Common myeloid progenitor, CD34-positive (primary cell): ENCODE results near the gene SATB2.

ENCODE experiments used
- CTCF ChIA-PET: fragments of 350-600 bp; sonication (Branson Sonifier 250); formaldehyde crosslinking; loops from one replicate; lab custom pipeline; 2021; ENCODE audit warnings: antibody characterized with exemption; lab: Charles Lee
- POLR2A ChIA-PET: fragments of 350-600 bp; sonication (Branson Sonifier 250); formaldehyde crosslinking; loops from one replicate; lab custom pipeline; 2021; ENCODE audit warnings: antibody characterized with exemption; lab: Charles Lee
- DNase-seq, 3 donors: peaks; one replicate each; pipeline versions ENCODE4 v3.0.0 to v3.0.0-alpha.2; 2013
- H3K27ac ChIP-seq, 2 experiments: 1 replicate in 1 of 2; 2 replicates in 1 of 2; pipeline ENCODE4 v1.7.0; 2013; ENCODE audit warnings: inconsistent platforms in 2 of 2, low read length in 2 of 2, mild to moderate bottlenecking in 2 of 2, low read depth in 1 of 2, moderate library complexity in 1 of 2; ENCODE audit not compliant: severe bottlenecking in 2 of 2, insufficient read depth in 1 of 2, poor library complexity in 1 of 2
- H3K27me3 ChIP-seq, 5 experiments: replicated peaks in 2 of 5; 1 replicate in 3 of 5; 2 replicates in 2 of 5; pipeline versions ENCODE4 v1.6.1 to v1.7.0; 2013; ENCODE audit warnings: low read length in 4 of 5, mild to moderate bottlenecking in 2 of 5, moderate library complexity in 2 of 5, inconsistent platforms in 1 of 5; ENCODE audit not compliant: insufficient read depth in 5 of 5, control insufficient read depth in 4 of 5
- H3K36me3 ChIP-seq, 4 experiments: 1 replicate in 2 of 4; 2 replicates in 2 of 4; pipeline versions ENCODE4 v1.6.1 to v1.7.0; 2013; ENCODE audit warnings: low read length in 3 of 4, control low read depth in 1 of 4, mild to moderate bottlenecking in 1 of 4; ENCODE audit not compliant: control insufficient read depth in 4 of 4, insufficient read depth in 4 of 4
- H3K4me1 ChIP-seq, 4 experiments: 1 replicate in 3 of 4; 2 replicates in 1 of 4; pipeline versions ENCODE4 v1.6.1 to v1.7.1; 2013; ENCODE audit warnings: low read length in 3 of 4, mild to moderate bottlenecking in 3 of 4, control low read depth in 1 of 4, inconsistent platforms in 1 of 4, moderate library complexity in 1 of 4; ENCODE audit not compliant: control insufficient read depth in 4 of 4, insufficient read depth in 4 of 4; ENCODE audit errors: control extremely low read depth in 1 of 4
- H3K4me3 ChIP-seq, 7 experiments: 1 replicate in 4 of 7; 2 replicates in 3 of 7; pipeline versions ENCODE4 v1.5.1 to v1.7.0; 2013; ENCODE audit warnings: mild to moderate bottlenecking in 7 of 7, low read length in 6 of 7, moderate library complexity in 6 of 7, inconsistent platforms in 2 of 7, low read depth in 2 of 7, control low read depth in 1 of 7; ENCODE audit not compliant: insufficient read depth in 4 of 7, control insufficient read depth in 1 of 7; ENCODE audit errors: extremely low read depth in 1 of 7
- H3K9me3 ChIP-seq, 5 experiments: 1 replicate in 4 of 5; 2 replicates in 1 of 5; pipeline versions ENCODE4 v1.6.1 to v1.7.1; 2013; ENCODE audit warnings: low read length in 4 of 5, mild to moderate bottlenecking in 2 of 5, inconsistent platforms in 1 of 5, low read depth in 1 of 5, moderate library complexity in 1 of 5; ENCODE audit not compliant: control insufficient read depth in 4 of 5, insufficient read depth in 2 of 5; ENCODE audit errors: control extremely low read depth in 1 of 5
- WGBS: methylation state at CpG from one replicate; pipeline ENCODE4 v1.1.5; 2013; ENCODE audit not compliant: insufficient coverage; 5-methylcytosine and 5-hydroxymethylcytosine counted together

Gene SATB2

GRCh38 chr2:199317646-199318045 lies 140.1 kb downstream of the SATB2 start:
- no peak for DNase-seq
- no peaks in the 10 kb centered on the region for H3K36me3 ChIP-seq
- CTCF ChIA-PET = no interaction called here
- no peaks in the 10 kb centered on the region for H3K4me1 ChIP-seq
- H3K9me3 ChIP-seq = no peaks in the 10 kb centered on the region
- H3K27ac ChIP-seq = no peak overlapping the region
- H3K4me3 ChIP-seq = no peak overlapping the region
- POLR2A ChIA-PET = no interaction called here
- 100% methylated on average over 1 of the region's 5 CpGs for WGBS
- H3K27me3 ChIP-seq = peaks cover 0 to 3% (median 0%) of the 10 kb centered on the region in 5 experiments

DNA sequence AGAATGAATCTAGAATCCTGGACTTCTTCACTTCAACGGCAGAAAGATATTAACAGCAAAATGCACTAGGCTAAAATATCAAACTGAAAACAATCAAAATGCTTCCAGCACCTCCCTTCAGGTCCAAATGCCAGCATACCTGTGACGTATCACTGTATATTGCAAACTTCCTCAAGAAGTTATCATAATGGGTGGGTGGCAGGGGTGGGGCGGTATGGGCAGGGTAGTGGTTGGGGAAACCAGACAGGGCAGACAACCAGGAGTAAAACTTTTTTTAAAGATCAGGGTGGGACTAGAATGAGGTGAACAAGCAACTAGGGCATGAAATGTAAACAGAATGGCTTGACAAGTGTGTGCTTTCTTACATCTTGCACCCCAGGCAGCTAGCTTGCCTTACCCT lies 140.9 kb downstream of the SATB2 start:
- H3K4me3 ChIP-seq = no peak overlapping the region
- no peak for DNase-seq

GRCh38 chr2:199315299-199316179 lies 142.2 kb downstream of the SATB2 start:
- H3K27ac ChIP-seq = no peak overlapping the region
- WGBS = no CpG with 5 or more reads among the region's 1 CpG
- no peaks in the 10 kb centered on the region for H3K36me3 ChIP-seq
- H3K27me3 ChIP-seq = peaks cover 0 to 3% (median 0%) of the 10 kb centered on the region in 5 experiments
- ChIA-PET CTCF (interaction anchor here (1.6 kb wide), 1 partner anchor 9 kb away, joined by 5 read pairs; no protein-coding TSS in a partner anchor), POLR2A (no interaction called here)
- H3K4me3 ChIP-seq = no peak overlapping the region
- H3K9me3 ChIP-seq = no peaks in the 10 kb centered on the region
- H3K4me1 ChIP-seq = no peaks in the 10 kb centered on the region
- DNase-seq = peak in 2 of 3 donors; percentile 8 to 20

More for the DNA sequence above, 140.9 kb downstream of the SATB2 start:
- H3K36me3 ChIP-seq = no peaks in the 10 kb centered on the region
- H3K27ac ChIP-seq = no peak overlapping the region
- peaks cover 0 to 3% (median 0%) of the 10 kb centered on the region in 5 experiments for H3K27me3 ChIP-seq
- ChIA-PET POLR2A (no interaction called here), CTCF (no interaction called here)
- WGBS = 100% methylated on average over 2 of the region's 3 CpGs
- no peaks in the 10 kb centered on the region for H3K4me1 ChIP-seq
- H3K9me3 ChIP-seq = no peaks in the 10 kb centered on the region

DNA sequence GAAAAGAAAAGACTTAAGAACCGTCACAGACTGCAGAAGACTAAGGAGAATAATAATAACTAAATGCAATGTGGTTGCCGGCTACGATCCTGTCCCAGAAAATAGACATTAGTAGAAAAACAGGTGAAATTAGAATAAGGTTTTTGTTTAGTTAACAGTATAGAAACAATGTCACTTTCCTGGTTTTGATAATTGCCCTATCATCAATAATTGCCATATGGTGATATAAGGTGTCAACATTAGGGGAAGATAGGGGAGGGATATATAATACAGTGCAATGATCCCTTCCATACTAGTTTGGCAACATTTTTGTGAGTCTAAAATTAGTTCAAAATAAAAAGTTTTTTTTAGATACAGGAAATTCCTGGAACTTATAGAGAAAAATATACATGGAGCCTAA lies 144.8 kb downstream of the SATB2 start:
- CTCF ChIA-PET = no interaction called here
- no peaks in the 10 kb centered on the region for H3K27me3 ChIP-seq
- WGBS = no CpG with 5 or more reads among the region's 3 CpGs

DNA sequence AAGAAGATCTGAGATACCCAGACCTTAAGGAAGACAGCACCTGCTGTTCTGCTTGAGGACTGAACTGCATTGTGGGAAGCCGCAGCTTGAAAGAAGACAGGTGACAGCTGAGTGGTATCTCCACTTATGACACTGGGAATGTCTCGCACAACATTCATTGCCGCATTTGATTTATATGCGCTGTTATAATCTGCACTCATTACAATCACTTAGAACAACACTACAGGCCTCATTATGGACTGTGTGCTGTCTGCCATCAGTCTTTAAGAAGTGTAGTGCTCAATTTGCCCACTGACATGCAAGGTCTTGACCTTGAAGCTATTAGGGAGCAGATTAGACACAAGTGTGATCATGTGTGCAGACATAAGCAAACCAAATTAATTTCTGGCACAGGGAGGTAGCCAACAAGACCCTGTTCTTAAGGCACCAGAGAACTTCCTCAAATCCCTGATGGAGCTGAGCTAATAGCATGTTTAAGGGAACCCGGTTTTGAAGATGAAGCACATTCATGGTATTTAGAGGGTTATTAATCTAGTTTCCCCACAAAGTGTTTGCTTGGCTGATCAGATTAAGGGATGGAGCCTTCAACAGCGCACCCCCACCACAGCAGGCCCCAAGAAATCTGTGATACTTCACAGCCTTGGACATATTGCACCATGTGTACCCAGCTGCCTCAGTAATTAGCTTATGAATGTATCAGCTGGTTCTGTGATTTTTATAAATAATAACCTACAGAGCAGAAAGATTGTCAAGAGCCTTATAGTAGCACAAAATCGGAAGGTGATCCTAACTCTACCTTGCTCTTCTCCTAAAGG lies 146.8 kb downstream of the SATB2 start:
- ChIA-PET CTCF (no interaction called here), POLR2A (no interaction called here)
- Histone ChIP-seq H3K4me1 (no peaks in the 10 kb centered on the region), H3K27ac (no peak overlapping the region), H3K4me3 (no peak overlapping the region), H3K9me3 (no peaks in the 10 kb centered on the region), H3K36me3 (no peaks in the 10 kb centered on the region), H3K27me3 (no peaks in the 10 kb centered on the region)
- no peak for DNase-seq
- 100% methylated on average over 5 of the region's 7 CpGs for WGBS

More for the DNA sequence above, 144.8 kb downstream of the SATB2 start:
- DNase-seq = no peak
- H3K36me3 ChIP-seq = no peaks in the 10 kb centered on the region
- POLR2A ChIA-PET = no interaction called here
- H3K4me1 ChIP-seq = no peaks in the 10 kb centered on the region
- H3K9me3 ChIP-seq = no peaks in the 10 kb centered on the region
- no peak overlapping the region for H3K4me3 ChIP-seq
- no peak overlapping the region for H3K27ac ChIP-seq

DNA sequence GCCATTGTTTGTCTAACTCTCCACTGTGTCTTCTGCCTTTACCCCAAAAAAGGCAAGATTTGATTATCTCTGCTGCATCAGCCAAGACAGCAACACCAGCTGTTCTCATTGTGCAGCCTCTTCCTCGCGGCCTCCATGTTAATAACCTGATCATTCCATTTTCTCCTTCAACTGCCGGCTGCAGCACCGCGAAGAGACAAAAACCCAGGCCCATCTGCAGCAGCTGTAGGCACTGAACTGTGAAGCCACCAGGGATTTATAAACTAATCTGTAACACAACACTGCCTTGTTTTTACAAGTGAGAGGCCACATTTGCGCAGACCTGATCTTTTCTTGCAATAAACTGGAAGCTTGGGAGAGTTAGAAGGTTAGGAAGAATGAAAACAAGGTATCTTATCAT lies 147.8 kb downstream of the SATB2 start:
- ChIA-PET POLR2A (no interaction called here), CTCF (no interaction called here)
- Histone ChIP-seq H3K4me1 (no peaks in the 10 kb centered on the region), H3K27ac (no peak overlapping the region), H3K36me3 (no peaks in the 10 kb centered on the region), H3K9me3 (no peaks in the 10 kb centered on the region), H3K4me3 (no peak overlapping the region), H3K27me3 (no peaks in the 10 kb centered on the region)
- 97% methylated on average over 5 of the region's 6 CpGs for WGBS
- no peak for DNase-seq

DNA sequence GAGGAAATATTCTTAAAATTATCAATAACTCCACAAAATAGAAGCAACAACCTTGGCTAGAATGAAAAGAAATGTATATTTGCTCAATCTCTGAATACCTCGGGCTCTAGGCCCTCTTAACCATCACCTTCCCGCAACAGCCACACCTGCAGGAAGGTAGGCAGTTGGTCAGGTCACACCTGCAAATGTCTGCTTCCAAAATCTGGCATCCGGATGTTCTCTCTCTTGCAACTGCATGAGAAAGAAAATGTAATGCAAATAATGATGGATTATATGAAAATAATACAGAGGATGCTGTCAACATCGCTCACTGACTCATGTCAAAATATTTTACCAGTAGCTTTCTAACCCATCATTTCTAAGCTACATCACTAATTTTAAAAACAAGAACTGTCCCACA lies 148.3 kb downstream of the SATB2 start:
- no peak for DNase-seq
- no peaks in the 10 kb centered on the region for H3K9me3 ChIP-seq
- H3K4me3 ChIP-seq = no peak overlapping the region
- no peaks in the 10 kb centered on the region for H3K27me3 ChIP-seq
- H3K4me1 ChIP-seq = no peaks in the 10 kb centered on the region
- H3K27ac ChIP-seq = no peak overlapping the region
- CTCF ChIA-PET = no interaction called here
- POLR2A ChIA-PET = no interaction called here
- no peaks in the 10 kb centered on the region for H3K36me3 ChIP-seq
- WGBS = no CpG with 5 or more reads among the region's 4 CpGs
